ENCODE results near the gene UFSP2. TPM values are rescaled to one million over a fixed set of nuclear protein-coding genes. Genes with fewer than 3 reads are reported as not detected.

Gene UFSP2
- total RNA-seq, 1 experiment from 2014 or later: 55.8 TPM

DNA sequence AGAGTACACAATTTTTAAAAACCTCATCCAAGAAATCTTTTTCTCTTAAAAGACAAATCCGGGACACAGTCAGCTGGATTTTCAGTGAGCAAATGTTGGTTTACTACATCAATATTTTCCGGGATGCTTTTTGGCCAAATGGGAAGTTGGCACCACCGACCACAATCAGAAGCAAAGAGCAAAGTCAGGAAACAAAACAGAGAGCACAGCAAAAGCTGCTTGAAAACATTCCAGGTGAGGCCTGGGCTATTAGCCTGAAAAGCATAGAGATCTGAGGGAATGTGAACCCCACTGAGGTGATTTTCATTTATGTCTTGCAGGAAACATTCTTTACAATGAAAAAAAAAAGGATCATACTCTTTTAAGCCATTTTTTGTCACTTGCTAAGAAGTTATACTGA lies 63.9 kb downstream of the UFSP2 start:
- DNase-seq (ENCODE audit: low spot score): no peak
- in situ Hi-C loops (cut with HindIII; ENCODE audit: low sequenced_read_pairs): no loop called here

DNA sequence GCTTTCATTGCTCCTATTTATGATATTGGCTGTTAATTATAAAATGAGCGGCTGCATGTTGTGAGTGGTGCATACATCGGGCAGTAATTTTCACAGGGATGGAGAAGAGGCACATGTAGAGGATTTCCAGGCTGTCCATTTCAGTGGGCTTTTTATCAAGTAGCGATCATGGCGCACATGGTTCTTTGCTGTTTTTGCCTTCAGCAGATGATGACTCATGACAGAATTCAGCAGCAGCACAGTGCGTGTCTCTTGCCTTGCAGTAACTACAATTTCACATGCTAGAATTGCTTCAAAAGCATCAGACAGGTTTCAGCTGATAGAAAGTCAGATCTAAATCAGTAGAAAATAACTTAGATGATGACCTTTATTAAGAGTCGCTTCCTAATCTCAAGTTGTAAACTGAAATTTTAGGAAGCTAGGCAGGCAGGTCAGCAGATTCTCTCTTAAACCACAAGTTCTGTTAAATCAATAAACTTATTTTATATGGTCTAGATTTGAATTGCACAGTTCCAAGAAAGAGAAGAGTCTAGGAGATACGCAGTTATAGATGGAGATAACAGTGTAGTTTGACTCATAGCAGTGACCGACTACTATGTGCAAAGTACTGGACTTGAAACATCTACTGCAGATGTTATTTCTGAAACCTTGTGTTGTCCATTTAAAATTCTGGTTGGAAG lies 65.9 kb downstream of the UFSP2 start:
- no peak for DNase-seq (ENCODE audit: low spot score)

DNA sequence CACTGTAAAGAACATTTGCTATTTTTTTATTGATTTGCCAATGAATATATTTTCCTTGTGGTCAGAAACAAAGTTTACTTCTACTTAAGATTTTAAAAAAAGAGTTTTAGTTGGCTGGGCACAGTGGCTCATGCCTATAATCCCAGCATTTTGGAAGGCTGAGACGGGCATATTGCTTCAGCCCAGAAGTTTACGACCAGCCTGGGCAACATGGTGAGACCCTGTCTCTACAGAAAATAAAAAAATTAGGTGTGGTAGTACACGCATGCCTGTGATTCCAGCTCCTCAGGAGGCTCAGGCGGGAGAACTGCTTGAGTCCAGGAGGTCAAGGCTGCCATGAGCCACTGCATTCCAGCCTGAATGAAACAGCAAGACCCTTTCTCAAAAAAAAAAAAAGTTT lies 66.8 kb downstream of the UFSP2 start:
- DNase-seq (ENCODE audit: low spot score): no peak
- in situ Hi-C loops (cut with HindIII; ENCODE audit: low sequenced_read_pairs): no loop called here

More for the DNA sequence above, 65.9 kb downstream of the UFSP2 start:
- in situ Hi-C loops (cut with HindIII; ENCODE audit: low sequenced_read_pairs): no loop called here

DNA sequence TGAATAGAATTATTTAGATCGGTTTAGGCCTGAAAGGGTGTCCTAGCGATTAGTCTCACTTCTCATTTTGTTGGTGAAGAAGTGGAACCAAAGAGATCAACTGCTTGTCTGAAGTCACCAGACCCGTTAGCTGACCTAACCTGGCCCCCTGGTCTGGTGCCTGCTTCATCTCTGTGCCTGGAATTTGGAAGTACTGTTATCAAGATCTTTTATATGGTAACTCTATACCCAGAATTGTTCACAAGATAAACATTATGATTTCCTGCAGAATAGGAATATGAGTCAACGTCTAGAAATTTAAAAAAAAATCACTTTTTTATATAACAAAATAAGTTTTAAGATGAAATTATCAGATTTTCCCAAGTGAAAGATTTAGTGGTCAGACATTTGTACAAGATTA lies 67.2 kb downstream of the UFSP2 start:
- no peak for DNase-seq (ENCODE audit: low spot score)
- in situ Hi-C loops (cut with HindIII; ENCODE audit: low sequenced_read_pairs): no loop called here

DNA sequence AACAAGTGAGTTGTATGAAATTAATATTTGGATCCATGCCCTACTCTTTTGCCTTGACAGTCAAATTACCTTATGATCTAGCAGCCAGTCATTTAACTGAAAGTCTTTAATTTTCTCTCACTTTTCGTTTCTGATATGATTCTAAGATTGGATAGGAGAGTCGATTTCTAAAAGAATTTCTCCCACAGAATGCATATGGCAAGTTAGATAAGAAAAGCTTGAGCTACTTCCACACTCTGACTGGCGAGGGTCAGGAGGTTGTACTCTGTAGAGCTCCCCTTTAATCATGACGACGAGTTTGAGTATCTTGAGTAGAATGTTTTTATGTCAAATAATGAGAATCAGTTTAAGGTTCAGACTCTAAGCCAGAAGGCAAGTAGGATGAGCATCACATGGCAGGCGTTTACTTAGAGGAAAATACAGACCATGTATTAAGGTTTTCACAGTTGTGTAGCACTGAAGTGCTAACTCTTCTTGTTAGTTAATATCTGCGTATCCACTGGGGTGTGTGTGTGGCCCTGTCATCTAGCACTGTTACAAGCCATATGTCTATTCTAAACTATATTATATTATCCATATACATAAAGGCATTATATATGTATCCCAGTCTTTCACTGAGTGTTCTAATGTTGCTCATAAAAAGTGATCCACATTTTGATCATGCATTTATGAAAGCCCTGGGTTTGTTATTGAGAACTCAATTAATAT lies 67.9 kb downstream of the UFSP2 start:
- no peak for DNase-seq (ENCODE audit: low spot score)
- in situ Hi-C loops (cut with HindIII; ENCODE audit: low sequenced_read_pairs): no loop called here

DNA sequence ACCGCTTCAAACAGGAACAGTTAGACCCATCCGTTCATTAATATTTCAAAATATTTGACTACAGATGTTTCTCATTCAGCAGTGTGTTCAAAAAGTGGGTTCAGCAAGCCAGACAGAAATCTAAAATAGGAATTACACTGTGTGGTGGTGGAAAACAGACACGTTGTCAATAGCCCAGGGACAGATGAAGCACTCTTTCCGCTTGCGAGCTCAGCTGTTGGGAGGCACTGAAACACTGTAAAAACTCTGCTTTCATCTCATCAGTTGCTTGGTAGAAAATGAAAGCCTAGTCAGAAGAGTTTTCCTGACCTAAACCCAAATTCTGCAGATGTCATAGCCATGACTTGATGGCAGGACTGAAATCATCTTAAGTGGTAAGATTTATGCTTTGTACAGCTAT lies 68.6 kb downstream of the UFSP2 start:
- in situ Hi-C loops (cut with HindIII; ENCODE audit: low sequenced_read_pairs): no loop called here
- no peak for DNase-seq (ENCODE audit: low spot score)

DNA sequence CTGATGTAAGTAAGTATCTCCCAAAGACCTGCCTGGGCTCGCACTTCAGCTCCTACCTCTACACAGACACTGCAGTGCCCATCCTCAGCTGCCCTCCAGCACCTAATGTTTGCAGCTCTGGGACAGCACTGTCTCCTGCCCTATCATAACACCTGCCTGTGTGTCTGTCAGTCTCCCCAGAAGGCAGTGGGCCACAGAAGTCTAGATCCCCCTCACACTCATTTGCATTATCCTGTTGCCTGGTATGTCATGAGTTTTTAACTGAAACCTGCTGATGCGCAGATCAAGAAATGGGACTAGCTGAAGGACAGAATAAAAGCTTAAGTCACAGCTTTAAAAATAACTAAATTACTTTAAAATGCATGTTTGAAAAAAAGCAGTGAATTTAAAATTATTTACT lies 73.0 kb downstream of the UFSP2 start:
- DNase-seq (ENCODE audit: low spot score): no peak
- in situ Hi-C loops (cut with HindIII; ENCODE audit: low sequenced_read_pairs): no loop called here

DNA sequence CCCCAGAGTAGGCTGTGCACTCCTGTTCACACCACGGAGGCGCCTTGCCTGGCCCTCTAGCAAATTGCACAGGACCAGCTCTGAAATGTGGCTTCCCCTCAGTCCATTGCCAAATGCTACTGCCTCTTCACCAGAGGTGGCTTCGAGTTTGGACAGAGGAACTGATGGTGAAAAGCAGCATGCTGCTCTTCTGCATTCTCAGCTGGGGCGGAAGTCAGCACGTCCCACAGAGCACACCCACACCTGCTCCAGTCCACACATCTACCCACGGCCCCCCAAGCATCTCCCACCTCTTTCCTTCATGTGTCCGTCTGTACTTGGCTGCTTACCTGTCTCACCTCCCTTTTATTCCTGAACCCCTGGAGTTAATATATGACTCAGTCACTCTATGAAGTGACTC lies 73.6 kb downstream of the UFSP2 start:
- in situ Hi-C loops (cut with HindIII; ENCODE audit: low sequenced_read_pairs): no loop called here
- no peak for DNase-seq (ENCODE audit: low spot score)

DNA sequence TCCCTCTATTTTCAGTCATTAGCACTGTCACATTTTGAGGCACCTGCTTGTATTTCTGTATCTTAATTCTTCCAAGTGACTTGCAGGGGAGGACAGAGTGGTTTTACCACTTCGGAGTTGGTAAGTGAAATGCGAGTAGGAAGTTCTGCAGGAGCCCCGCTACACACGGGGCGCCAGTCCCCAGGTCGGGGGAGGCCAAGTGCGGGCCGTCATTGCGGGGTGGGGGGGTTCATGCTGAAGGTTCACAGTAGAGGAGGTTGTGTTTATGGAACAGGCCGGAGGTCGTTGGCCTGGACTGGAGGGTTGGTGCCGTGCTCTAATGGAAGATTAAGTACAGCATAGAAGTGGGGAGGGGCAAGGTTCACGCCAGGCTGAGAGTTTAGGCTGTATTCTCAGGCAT lies 74.1 kb downstream of the UFSP2 start:
- no peak for DNase-seq (ENCODE audit: low spot score)
- in situ Hi-C loops (cut with HindIII; ENCODE audit: low sequenced_read_pairs): no loop called here

Other genes starting within 250 kb of the UFSP2 start
- 11.8 and 25.8 TPM in 2 replicates for gene CFAP97, start 222.0 kb downstream of the UFSP2 start, total RNA-seq (2014; rRNA removed; shearing (Covaris generic))
- 12.4 and 13.7 TPM in 2 replicates for gene SNX25, start 216.4 kb downstream of the UFSP2 start, total RNA-seq (2014; rRNA removed; shearing (Covaris generic))
- not detected in 2 replicates for gene LRP2BP, start 30.0 kb downstream of the UFSP2 start, total RNA-seq (2014; rRNA removed; shearing (Covaris generic))
- 1.6 and 5.8 TPM in 2 replicates for gene ANKRD37, start 29.1 kb downstream of the UFSP2 start, total RNA-seq (2014; rRNA removed; shearing (Covaris generic))
- gene CCDC110, start 45.8 kb upstream of the UFSP2 start, total RNA-seq (2014; rRNA removed; shearing (Covaris generic)): 0.43 and 0.98 TPM in 2 replicates
- gene PDLIM3, start 109.5 kb upstream of the UFSP2 start, total RNA-seq (2014; rRNA removed; shearing (Covaris generic)): 9.5 and 15.7 TPM in 2 replicates